C4-2B (cell line): ENCODE data around the gene HS3ST3A1.

Experiments used
- ZFX ChIP-seq: fragments of 450-650 bp; IDR thresholded peaks from 2 replicates; pipeline ENCODE4 v1.6.1; 2017
- TF ChIP-seq, protein P1 (sequence below): fragments of 450-650 bp; conservative IDR thresholded peaks from 2 replicates; pipeline ENCODE4 v1.5.1; 2017; ENCODE audit warnings: mild to moderate bottlenecking

- TF ChIP-seq, protein P1, sequence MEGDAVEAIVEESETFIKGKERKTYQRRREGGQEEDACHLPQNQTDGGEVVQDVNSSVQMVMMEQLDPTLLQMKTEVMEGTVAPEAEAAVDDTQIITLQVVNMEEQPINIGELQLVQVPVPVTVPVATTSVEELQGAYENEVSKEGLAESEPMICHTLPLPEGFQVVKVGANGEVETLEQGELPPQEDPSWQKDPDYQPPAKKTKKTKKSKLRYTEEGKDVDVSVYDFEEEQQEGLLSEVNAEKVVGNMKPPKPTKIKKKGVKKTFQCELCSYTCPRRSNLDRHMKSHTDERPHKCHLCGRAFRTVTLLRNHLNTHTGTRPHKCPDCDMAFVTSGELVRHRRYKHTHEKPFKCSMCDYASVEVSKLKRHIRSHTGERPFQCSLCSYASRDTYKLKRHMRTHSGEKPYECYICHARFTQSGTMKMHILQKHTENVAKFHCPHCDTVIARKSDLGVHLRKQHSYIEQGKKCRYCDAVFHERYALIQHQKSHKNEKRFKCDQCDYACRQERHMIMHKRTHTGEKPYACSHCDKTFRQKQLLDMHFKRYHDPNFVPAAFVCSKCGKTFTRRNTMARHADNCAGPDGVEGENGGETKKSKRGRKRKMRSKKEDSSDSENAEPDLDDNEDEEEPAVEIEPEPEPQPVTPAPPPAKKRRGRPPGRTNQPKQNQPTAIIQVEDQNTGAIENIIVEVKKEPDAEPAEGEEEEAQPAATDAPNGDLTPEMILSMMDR: no peak
- no peak for TF ChIP-seq ZFX
These were observed 19.8 kb downstream of the HS3ST3A1 start for GRCh38 chr17:13581925-13582324.
